ENCODE measurements around the gene TSPAN3. TPM values are rescaled to one million over a fixed set of nuclear protein-coding genes. Genes with fewer than 3 reads are reported as not detected.
A peak's percentile ranks its signal among the peaks of the same experiment; 100 is the strongest.

TSPAN3 gene
- total RNA-seq, 6 experiments from 2014 or later: 35.6 to 103 (median 63.2) TPM

- 56% methylated on average over 9 of the region's 23 CpGs for WGBS (ENCODE audit: insufficient coverage, low coverage, low lambda C conversion rate, missing lambda C conversion rate)
- Histone ChIP-seq H3K27ac (no peak overlapping the region), H3K27me3 (no peaks in the 10 kb centered on the region), H3K9me3 (no peaks in the 10 kb centered on the region), H3K36me3 (no peaks in the 10 kb centered on the region), H3K4me1 (no peaks in the 10 kb centered on the region), H3K4me3 (no peak overlapping the region)
- ATAC-seq: peak; percentile 36 to 55 (median 46)
- intact Hi-C loops (cut with DNase I): no loop called here
- DNase-seq: peak in 1 of 3 donors; percentile 64
- TF ChIP-seq CTCF (IDR thresholded peaks at IDR 0.05) (no peak), POLR2A (IDR thresholded peaks at IDR 0.05) (no peak)
Observed at GRCh38 chr15:77014132-77015081, 56.5 kb downstream of the TSPAN3 start.

GRCh38 chr15:77013776-77014131 is 57.2 kb downstream of the TSPAN3 start:
- TF ChIP-seq POLR2A (IDR thresholded peaks at IDR 0.05): no peak
- TF ChIP-seq CTCF (IDR thresholded peaks at IDR 0.05): no peak
- Histone ChIP-seq H3K9me3 (no peaks in the 10 kb centered on the region), H3K4me1 (no peaks in the 10 kb centered on the region), H3K36me3 (no peaks in the 10 kb centered on the region), H3K27me3 (no peaks in the 10 kb centered on the region), H3K27ac (no peak overlapping the region), H3K4me3 (no peak overlapping the region)
- ATAC-seq: peak; percentile 19 to 49 (median 31)
- intact Hi-C loops (cut with DNase I): no loop called here
- 55% methylated on average over 5 of the region's 6 CpGs for WGBS (ENCODE audit: insufficient coverage, low coverage, low lambda C conversion rate, missing lambda C conversion rate)
- DNase-seq: no peak

- intact Hi-C loops (cut with DNase I): no loop called here
- WGBS (ENCODE audit: insufficient coverage, low coverage, low lambda C conversion rate, missing lambda C conversion rate): 20% methylated on average over 2 of the region's 4 CpGs
- peak in 2 of 4 donors; percentile 8 to 23 for ATAC-seq
- no peak for DNase-seq
- Histone ChIP-seq H3K9me3 (no peaks in the 10 kb centered on the region), H3K36me3 (no peaks in the 10 kb centered on the region), H3K27me3 (no peaks in the 10 kb centered on the region), H3K4me1 (no peaks in the 10 kb centered on the region), H3K4me3 (no peak overlapping the region), H3K27ac (no peak overlapping the region)
- TF ChIP-seq POLR2A (IDR thresholded peaks at IDR 0.05) (no peak), CTCF (IDR thresholded peaks at IDR 0.05) (no peak)
Observed at GRCh38 chr15:77012868-77013267, 58.0 kb downstream of the TSPAN3 start.

GRCh38 chr15:77012117-77012712 is 58.7 kb downstream of the TSPAN3 start:
- H3K9me3 ChIP-seq: no peaks in the 10 kb centered on the region
- 87% methylated on average over 3 of the region's 3 CpGs for WGBS (ENCODE audit: insufficient coverage, low coverage, low lambda C conversion rate, missing lambda C conversion rate)
- ATAC-seq (no peak), DNase-seq (no peak)
- no peaks in the 10 kb centered on the region for H3K27me3 ChIP-seq
- H3K27ac ChIP-seq: no peak overlapping the region
- H3K4me1 ChIP-seq: no peaks in the 10 kb centered on the region
- no peaks in the 10 kb centered on the region for H3K36me3 ChIP-seq
- intact Hi-C loops (cut with DNase I): no loop called here
- H3K4me3 ChIP-seq: no peak overlapping the region
- TF ChIP-seq POLR2A (IDR thresholded peaks at IDR 0.05) (no peak), CTCF (IDR thresholded peaks at IDR 0.05) (no peak)
